Fibroblast of lung (primary cell): ENCODE results near the gene MBNL1.

Experiments used
- CTCF ChIP-seq, 2 donors: IDR thresholded peaks in 1 of 2; conservative IDR thresholded peaks in 1 of 2; 1 replicate in 1 of 2; 2 replicates in 1 of 2; pipeline ENCODE4 v1.5.1; 2011 to 2012; ENCODE audit warnings: low read length in 2 of 2, control low read depth in 1 of 2, inconsistent platforms in 1 of 2, low read depth in 1 of 2, mild to moderate bottlenecking in 1 of 2
- EZH2 ChIP-seq: IDR thresholded peaks from 2 replicates; pipeline ENCODE4 v1.5.1; 2012; ENCODE audit warnings: low read length, control low read depth, mild to moderate bottlenecking; ENCODE audit errors: missing control alignments

GRCh38 chr3:152362086-152362485 lies 93.4 kb downstream of the MBNL1 start:
- TF ChIP-seq CTCF (conservative IDR thresholded peaks at IDR 0.05 in 1 of 2, IDR thresholded peaks at IDR 0.05 in 1 of 2; ENCODE audit: low read depth in 1 of 2, low read length in 2 of 2), result no peak
- no peak for TF ChIP-seq EZH2
